ENCODE results near the gene ATF6. TPM values are rescaled to one million over a fixed set of nuclear protein-coding genes. Genes with fewer than 3 reads are reported as not detected.
A peak's percentile ranks its signal among the peaks of the same experiment; 100 is the strongest.

The ATF6 gene
- total RNA-seq, 1 donor from 2014 or later = 38.2 TPM

GRCh38 chr1:161864577-161864976 lies 98.5 kb downstream of the ATF6 start:
- Mint-ChIP-seq H3K9me3 (ENCODE audit: unreplicated experiment) (no peaks in the 10 kb centered on the region), H3K4me1 (ENCODE audit: unreplicated experiment) (no peaks in the 10 kb centered on the region), H3K27ac (ENCODE audit: unreplicated experiment) (no peak overlapping the region), H3K4me3 (ENCODE audit: unreplicated experiment) (no peak overlapping the region), H3K27me3 (ENCODE audit: unreplicated experiment) (no peaks in the 10 kb centered on the region), H3K36me3 (ENCODE audit: low read depth, unreplicated experiment) (peaks cover 5% of the 10 kb centered on the region)
- peak; percentile 5 for DNase-seq (ENCODE audit: low spot score)
- TF ChIP-seq CTCF (IDR thresholded peaks at IDR 0.05; ENCODE audit: unreplicated experiment) = no peak

- H3K4me3 Mint-ChIP-seq (ENCODE audit: unreplicated experiment) = no peak overlapping the region
- TF ChIP-seq CTCF (IDR thresholded peaks at IDR 0.05; ENCODE audit: unreplicated experiment) = no peak
- H3K9me3 Mint-ChIP-seq (ENCODE audit: unreplicated experiment) = no peaks in the 10 kb centered on the region
- DNase-seq (ENCODE audit: low spot score) = no peak
- no peaks in the 10 kb centered on the region for H3K27me3 Mint-ChIP-seq (ENCODE audit: unreplicated experiment)
- H3K4me1 Mint-ChIP-seq (ENCODE audit: unreplicated experiment) = no peaks in the 10 kb centered on the region
- H3K27ac Mint-ChIP-seq (ENCODE audit: unreplicated experiment) = no peak overlapping the region
- peaks cover 5% of the 10 kb centered on the region for H3K36me3 Mint-ChIP-seq (ENCODE audit: low read depth, unreplicated experiment)
Observed at GRCh38 chr1:161866241-161866640, 100.1 kb downstream of the ATF6 start.

DNA sequence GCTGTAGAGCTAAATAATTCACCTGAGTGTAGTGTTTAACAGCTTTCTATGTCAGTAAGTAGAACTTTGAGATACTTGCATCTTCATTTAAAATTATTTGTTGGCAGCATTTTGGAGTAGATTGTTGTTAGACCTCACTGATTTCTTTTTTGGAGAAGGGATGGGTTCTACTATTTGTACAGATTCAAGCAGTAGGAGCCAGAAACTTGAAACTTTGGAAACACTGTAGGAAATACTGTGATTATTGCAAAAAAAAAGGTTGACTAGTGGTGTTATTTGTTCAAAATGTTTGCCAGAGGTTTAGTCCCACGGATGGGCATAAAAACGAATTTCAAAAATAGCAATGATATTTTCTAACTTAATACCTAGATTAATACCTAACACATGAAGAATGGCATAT lies 102.7 kb downstream of the ATF6 start:
- DNase-seq (ENCODE audit: low spot score) = no peak
- Mint-ChIP-seq H3K27me3 (ENCODE audit: unreplicated experiment) (no peaks in the 10 kb centered on the region), H3K36me3 (ENCODE audit: low read depth, unreplicated experiment) (peaks cover 5% of the 10 kb centered on the region), H3K4me3 (ENCODE audit: unreplicated experiment) (no peak overlapping the region), H3K27ac (ENCODE audit: unreplicated experiment) (no peak overlapping the region), H3K9me3 (ENCODE audit: unreplicated experiment) (no peaks in the 10 kb centered on the region), H3K4me1 (ENCODE audit: unreplicated experiment) (peaks cover 15% of the 10 kb centered on the region)
- TF ChIP-seq CTCF (IDR thresholded peaks at IDR 0.05; ENCODE audit: unreplicated experiment) = no peak

GRCh38 chr1:161869291-161869690 lies 103.2 kb downstream of the ATF6 start:
- no peaks in the 10 kb centered on the region for H3K9me3 Mint-ChIP-seq (ENCODE audit: unreplicated experiment)
- TF ChIP-seq CTCF (IDR thresholded peaks at IDR 0.05; ENCODE audit: unreplicated experiment) = no peak
- no peak for DNase-seq (ENCODE audit: low spot score)
- H3K27me3 Mint-ChIP-seq (ENCODE audit: unreplicated experiment) = no peaks in the 10 kb centered on the region
- H3K27ac Mint-ChIP-seq (ENCODE audit: unreplicated experiment) = no peak overlapping the region
- H3K4me3 Mint-ChIP-seq (ENCODE audit: unreplicated experiment) = no peak overlapping the region
- H3K36me3 Mint-ChIP-seq (ENCODE audit: low read depth, unreplicated experiment) = peaks cover 5% of the 10 kb centered on the region
- H3K4me1 Mint-ChIP-seq (ENCODE audit: unreplicated experiment) = peaks cover 15% of the 10 kb centered on the region

- peak overlapping the region; percentile 64 for H3K27ac Mint-ChIP-seq (ENCODE audit: unreplicated experiment)
- no peaks in the 10 kb centered on the region for H3K27me3 Mint-ChIP-seq (ENCODE audit: unreplicated experiment)
Observed at GRCh38 chr1:161872506-161872905, 106.4 kb downstream of the ATF6 start.

More at GRCh38 chr1:161872506-161872905, 106.4 kb downstream of the ATF6 start:
- Mint-ChIP-seq H3K36me3 (ENCODE audit: low read depth, unreplicated experiment) (no peaks in the 10 kb centered on the region), H3K4me3 (ENCODE audit: unreplicated experiment) (no peak overlapping the region), H3K9me3 (ENCODE audit: unreplicated experiment) (no peaks in the 10 kb centered on the region), H3K4me1 (ENCODE audit: unreplicated experiment) (peaks cover 15% of the 10 kb centered on the region)
- no peak for DNase-seq (ENCODE audit: low spot score)
- no peak for TF ChIP-seq CTCF (IDR thresholded peaks at IDR 0.05; ENCODE audit: unreplicated experiment)
